Measurements from ENCODE around the gene CLCNKB.

DNA sequence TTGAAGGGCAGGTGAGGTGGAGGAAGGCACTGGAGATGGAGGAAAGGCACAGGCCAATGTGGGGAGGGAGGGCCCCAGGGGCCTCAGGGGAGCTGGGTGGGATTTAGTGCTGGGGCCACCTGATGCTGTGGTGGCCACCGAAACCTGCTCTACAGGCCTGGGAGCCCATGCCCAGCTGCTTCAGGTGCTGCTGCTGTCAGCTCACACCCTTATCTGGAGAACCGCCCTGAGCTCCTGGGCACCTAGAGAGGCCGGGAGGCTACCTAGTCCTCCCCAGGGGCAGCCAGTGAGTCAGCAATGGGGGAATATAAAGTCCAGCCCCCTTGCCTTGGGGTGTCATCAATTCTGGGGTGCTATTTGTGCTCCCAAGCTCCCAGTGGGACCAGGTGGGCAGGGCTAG lies 17.7 kb downstream of the CLCNKB start:
- TF ChIP-seq, protein P1, sequence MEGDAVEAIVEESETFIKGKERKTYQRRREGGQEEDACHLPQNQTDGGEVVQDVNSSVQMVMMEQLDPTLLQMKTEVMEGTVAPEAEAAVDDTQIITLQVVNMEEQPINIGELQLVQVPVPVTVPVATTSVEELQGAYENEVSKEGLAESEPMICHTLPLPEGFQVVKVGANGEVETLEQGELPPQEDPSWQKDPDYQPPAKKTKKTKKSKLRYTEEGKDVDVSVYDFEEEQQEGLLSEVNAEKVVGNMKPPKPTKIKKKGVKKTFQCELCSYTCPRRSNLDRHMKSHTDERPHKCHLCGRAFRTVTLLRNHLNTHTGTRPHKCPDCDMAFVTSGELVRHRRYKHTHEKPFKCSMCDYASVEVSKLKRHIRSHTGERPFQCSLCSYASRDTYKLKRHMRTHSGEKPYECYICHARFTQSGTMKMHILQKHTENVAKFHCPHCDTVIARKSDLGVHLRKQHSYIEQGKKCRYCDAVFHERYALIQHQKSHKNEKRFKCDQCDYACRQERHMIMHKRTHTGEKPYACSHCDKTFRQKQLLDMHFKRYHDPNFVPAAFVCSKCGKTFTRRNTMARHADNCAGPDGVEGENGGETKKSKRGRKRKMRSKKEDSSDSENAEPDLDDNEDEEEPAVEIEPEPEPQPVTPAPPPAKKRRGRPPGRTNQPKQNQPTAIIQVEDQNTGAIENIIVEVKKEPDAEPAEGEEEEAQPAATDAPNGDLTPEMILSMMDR (IDR thresholded peaks at IDR 0.05; ENCODE audit: insufficient read depth, low read depth, low read length), result no peak
- TF ChIP-seq EZH2 (IDR thresholded peaks at IDR 0.05; ENCODE audit: insufficient read depth, low read length), result no peak
